Ishikawa (cell line): Measurements from ENCODE around the gene OR51F2.
A peak's percentile ranks its signal among the peaks of the same experiment; 100 is the strongest.

ENCODE experiments used
- CEBPB ChIP-seq: IDR thresholded peaks from 2 replicates; pipeline ENCODE4 v1.6.1; 2012
- CREB1 ChIP-seq: IDR thresholded peaks from 2 replicates; pipeline ENCODE4 v1.6.1; 2012; ENCODE audit warnings: low read depth
- EGR1 ChIP-seq: IDR thresholded peaks from 2 replicates; pipeline ENCODE4 v1.6.1; 2012
- EP300 ChIP-seq: IDR thresholded peaks from 2 replicates; pipeline ENCODE4 v1.6.1; 2012; ENCODE audit warnings: borderline replicate concordance
- FOXM1 ChIP-seq: IDR thresholded peaks from 2 replicates; pipeline ENCODE4 v1.6.1; 2012; ENCODE audit warnings: low read depth, borderline replicate concordance
- MAX ChIP-seq: IDR thresholded peaks from 2 replicates; pipeline ENCODE4 v1.6.1; 2012
- NFIC ChIP-seq: IDR thresholded peaks from 2 replicates; pipeline ENCODE4 v1.6.1; 2012
- RAD21 ChIP-seq: IDR thresholded peaks from 2 replicates; pipeline ENCODE4 v1.6.1; 2012; ENCODE audit warnings: low read depth
- TAF1 ChIP-seq: IDR thresholded peaks from 2 replicates; pipeline ENCODE4 v1.6.1; 2012; ENCODE audit warnings: low read depth, mild to moderate bottlenecking
- TCF12 ChIP-seq: IDR thresholded peaks from 2 replicates; pipeline ENCODE4 v1.6.1; 2012; ENCODE audit warnings: low read depth
- TEAD4 ChIP-seq: IDR thresholded peaks from 2 replicates; pipeline ENCODE4 v1.6.1; 2012
- YY1 ChIP-seq: IDR thresholded peaks from 2 replicates; pipeline ENCODE4 v1.6.1; 2012; ENCODE audit warnings: low read depth
- ZBTB7A ChIP-seq: IDR thresholded peaks from 2 replicates; pipeline ENCODE4 v1.6.1; 2012; ENCODE audit warnings: low read depth
- TF ChIP-seq, protein P1 (sequence below): IDR thresholded peaks from 2 replicates; pipeline ENCODE4 v1.6.1; 2012; ENCODE audit warnings: low read depth, mild to moderate bottlenecking
- TF ChIP-seq, protein P2 (sequence below): IDR thresholded peaks from 2 replicates; pipeline ENCODE4 v1.6.1; 2012

The OR51F2 gene

GRCh38 chr11:4808476-4808875 lies 12.6 kb upstream of the OR51F2 start:
- no peak for TF ChIP-seq YY1
- no peak for TF ChIP-seq ZBTB7A
- TF ChIP-seq EGR1, result no peak
- no peak for TF ChIP-seq CEBPB

- TF ChIP-seq EGR1, result no peak
- TF ChIP-seq MAX, result no peak
- TF ChIP-seq RAD21, result no peak
- no peak for TF ChIP-seq NFIC
- TF ChIP-seq, protein P1, sequence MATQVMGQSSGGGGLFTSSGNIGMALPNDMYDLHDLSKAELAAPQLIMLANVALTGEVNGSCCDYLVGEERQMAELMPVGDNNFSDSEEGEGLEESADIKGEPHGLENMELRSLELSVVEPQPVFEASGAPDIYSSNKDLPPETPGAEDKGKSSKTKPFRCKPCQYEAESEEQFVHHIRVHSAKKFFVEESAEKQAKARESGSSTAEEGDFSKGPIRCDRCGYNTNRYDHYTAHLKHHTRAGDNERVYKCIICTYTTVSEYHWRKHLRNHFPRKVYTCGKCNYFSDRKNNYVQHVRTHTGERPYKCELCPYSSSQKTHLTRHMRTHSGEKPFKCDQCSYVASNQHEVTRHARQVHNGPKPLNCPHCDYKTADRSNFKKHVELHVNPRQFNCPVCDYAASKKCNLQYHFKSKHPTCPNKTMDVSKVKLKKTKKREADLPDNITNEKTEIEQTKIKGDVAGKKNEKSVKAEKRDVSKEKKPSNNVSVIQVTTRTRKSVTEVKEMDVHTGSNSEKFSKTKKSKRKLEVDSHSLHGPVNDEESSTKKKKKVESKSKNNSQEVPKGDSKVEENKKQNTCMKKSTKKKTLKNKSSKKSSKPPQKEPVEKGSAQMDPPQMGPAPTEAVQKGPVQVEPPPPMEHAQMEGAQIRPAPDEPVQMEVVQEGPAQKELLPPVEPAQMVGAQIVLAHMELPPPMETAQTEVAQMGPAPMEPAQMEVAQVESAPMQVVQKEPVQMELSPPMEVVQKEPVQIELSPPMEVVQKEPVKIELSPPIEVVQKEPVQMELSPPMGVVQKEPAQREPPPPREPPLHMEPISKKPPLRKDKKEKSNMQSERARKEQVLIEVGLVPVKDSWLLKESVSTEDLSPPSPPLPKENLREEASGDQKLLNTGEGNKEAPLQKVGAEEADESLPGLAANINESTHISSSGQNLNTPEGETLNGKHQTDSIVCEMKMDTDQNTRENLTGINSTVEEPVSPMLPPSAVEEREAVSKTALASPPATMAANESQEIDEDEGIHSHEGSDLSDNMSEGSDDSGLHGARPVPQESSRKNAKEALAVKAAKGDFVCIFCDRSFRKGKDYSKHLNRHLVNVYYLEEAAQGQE, result no peak
- TF ChIP-seq CEBPB, result no peak
- no peak for TF ChIP-seq TAF1
Observed at GRCh38 chr11:4809246-4809645, 11.9 kb upstream of the OR51F2 start.

- TF ChIP-seq TCF12, result no peak
- no peak for TF ChIP-seq EP300
- no peak for TF ChIP-seq EGR1
- TF ChIP-seq ZBTB7A, result no peak
- TF ChIP-seq YY1, result no peak
- TF ChIP-seq CREB1, result no peak
- TF ChIP-seq, protein P2, sequence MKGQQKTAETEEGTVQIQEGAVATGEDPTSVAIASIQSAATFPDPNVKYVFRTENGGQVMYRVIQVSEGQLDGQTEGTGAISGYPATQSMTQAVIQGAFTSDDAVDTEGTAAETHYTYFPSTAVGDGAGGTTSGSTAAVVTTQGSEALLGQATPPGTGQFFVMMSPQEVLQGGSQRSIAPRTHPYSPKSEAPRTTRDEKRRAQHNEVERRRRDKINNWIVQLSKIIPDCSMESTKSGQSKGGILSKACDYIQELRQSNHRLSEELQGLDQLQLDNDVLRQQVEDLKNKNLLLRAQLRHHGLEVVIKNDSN, result no peak
- TF ChIP-seq CEBPB, result no peak
- TF ChIP-seq NFIC, result no peak
- no peak for TF ChIP-seq RAD21
- TF ChIP-seq FOXM1, result no peak
- TF ChIP-seq MAX, result no peak
- TF ChIP-seq, protein P1, result no peak
- no peak for TF ChIP-seq TAF1
- TF ChIP-seq TEAD4, result no peak
Observed at GRCh38 chr11:4825132-4825531, 4.0 kb downstream of the OR51F2 start.

DNA sequence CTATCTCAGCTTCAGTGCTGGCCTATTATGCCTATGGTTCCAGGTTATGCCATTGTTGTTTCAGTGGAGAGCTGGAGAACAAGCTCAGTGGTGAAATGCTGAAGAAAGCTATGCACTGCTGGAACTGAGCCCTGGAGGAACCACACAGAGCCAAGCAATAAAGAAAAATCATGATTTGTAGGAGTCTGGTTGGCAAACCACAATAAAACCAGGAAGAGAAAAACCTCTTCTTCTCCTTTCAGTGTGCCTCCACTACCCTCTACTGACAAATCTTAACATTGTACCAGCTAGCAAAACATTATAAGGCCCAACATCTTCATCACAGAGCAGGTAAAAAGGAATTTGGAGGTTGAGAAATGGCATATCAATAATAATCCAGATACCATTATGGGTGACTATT lies 5.3 kb downstream of the OR51F2 start:
- TF ChIP-seq RAD21, result peak; percentile 20; the same call in 1 of the 2 replicates
- no peak for TF ChIP-seq TCF12

DNA sequence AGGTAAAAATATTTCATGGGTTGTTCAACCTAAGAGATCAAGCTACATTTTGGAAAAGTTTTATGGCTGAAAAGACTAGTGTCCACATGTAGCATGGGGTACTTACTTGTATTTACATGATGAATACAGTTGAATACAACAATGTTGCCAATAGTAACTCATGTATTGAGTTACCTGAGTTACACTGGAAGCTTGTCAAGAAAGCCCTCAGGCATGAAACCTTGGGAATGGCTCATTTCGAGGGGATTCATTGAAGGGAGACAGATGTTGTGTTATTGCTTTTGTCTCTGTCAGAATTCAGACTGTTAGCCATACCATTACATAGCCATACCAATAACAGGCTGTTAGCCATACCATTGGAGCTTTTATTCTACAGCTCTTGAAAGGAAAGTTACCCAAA lies 9.2 kb downstream of the OR51F2 start:
- TF ChIP-seq TAF1 (no peak), TCF12 (no peak), ZBTB7A (no peak), YY1 (no peak), MAX (no peak), EP300 (no peak), CREB1 (no peak), NFIC (no peak), TEAD4 (no peak), EGR1 (no peak), FOXM1 (no peak), RAD21 (no peak), CEBPB (no peak)
- TF ChIP-seq, protein P1, result no peak
- TF ChIP-seq, protein P2, result no peak
